ENCODE measurements around the gene ANAPC13. TPM values are rescaled to one million over a fixed set of nuclear protein-coding genes. Genes with fewer than 3 reads are reported as not detected.

ANAPC13 gene
- polyA plus RNA-seq, 1 of the 3 experiments (the other 2 are of a cell fraction): 63.5 TPM

- Histone ChIP-seq H3K9me3 (no peaks in the 10 kb centered on the region), H3K79me2 (ENCODE audit: insufficient read depth) (peaks cover 31% of the 10 kb centered on the region), H3K27ac (ENCODE audit: low read depth in 2 of 2, low read length in 1 of 2) (peak overlapping the region in 1 of 2 experiments; percentile 83; a peak in 3 of 4 replicates), H3K9ac (peak overlapping the region; percentile 51; the same call in 1 of the 2 replicates), H3K36me3 (replicated peaks in 1 of 2; ENCODE audit: control insufficient read depth in 1 of 2, insufficient read depth in 2 of 2, low read length in 1 of 2) (peaks cover 48 to 52% of the 10 kb centered on the region in 2 experiments), H2AFZ (ENCODE audit: low read depth) (no peak overlapping the region), H3K4me2 (no peak overlapping the region), H3K4me1 (ENCODE audit: control insufficient read depth in 1 of 2, insufficient read depth in 2 of 2, low read depth in 1 of 2, low read length in 1 of 2) (peaks cover 0 to 9% of the 10 kb centered on the region in 2 experiments; a peak in 3 of 4 replicates), H3K9me2 (no peaks in the 10 kb centered on the region), H3K4me3 (ENCODE audit: low read depth in 2 of 2, low read length in 1 of 2) (no peak overlapping the region), H3K27me3 (ENCODE audit: insufficient read depth) (no peaks in the 10 kb centered on the region), H4K20me1 (ENCODE audit: insufficient read depth) (no peaks in the 10 kb centered on the region), H3F3A (replicated peaks; ENCODE audit: insufficient read depth) (peaks cover 32% of the 10 kb centered on the region)
- TF ChIP-seq CHD2 (IDR thresholded peaks at IDR 0.05; ENCODE audit: low read length, partially characterized antibody): no peak
- no peak for TF ChIP-seq FOXM1 (IDR thresholded peaks at IDR 0.05; ENCODE audit: low read depth)
- no peak for TF ChIP-seq REST (IDR thresholded peaks at IDR 0.05; ENCODE audit: low read depth, low read length)
- no peak for TF ChIP-seq EZH2phosphoT487 (IDR thresholded peaks at IDR 0.05; ENCODE audit: borderline replicate concordance, low read depth)
- no peak for TF ChIP-seq SIN3A (IDR thresholded peaks at IDR 0.05; ENCODE audit: borderline replicate concordance, low read depth, low read length)
- TF ChIP-seq MAX (IDR thresholded peaks at IDR 0.05; ENCODE audit: low read depth): no peak
- no peak for TF ChIP-seq FOSL2 (IDR thresholded peaks at IDR 0.05; ENCODE audit: borderline replicate concordance, low read depth)
- TF ChIP-seq GATA2 (CRISPR knock-in tag; IDR thresholded peaks at IDR 0.05): no peak
- no peak for TF ChIP-seq RFX5 (IDR thresholded peaks at IDR 0.05; ENCODE audit: low read length)
- no peak for TF ChIP-seq POLR2AphosphoS5 (IDR thresholded peaks at IDR 0.05; ENCODE audit: low read depth, low read length)
- ChIA-PET CTCF (interaction anchor here (0.6 to 17.6 kb wide), 7 partner anchors 10 to 1164 kb away, joined by 3 to 375 read pairs (median 5); no protein-coding TSS in a partner anchor), POLR2A (interaction anchor here (0.6 kb wide), 1 partner anchor 166 kb away, joined by 3 read pairs; no protein-coding TSS in a partner anchor)
- 97% methylated on average over 6 of the region's 6 CpGs for WGBS (ENCODE audit: low lambda C conversion rate)
- no peak for DNase-seq
These were observed 8.8 kb downstream of the ANAPC13 start for GRCh38 chr3:134477002-134477401.

- Histone ChIP-seq H2AFZ (ENCODE audit: low read depth) (no peak overlapping the region), H3K79me2 (ENCODE audit: insufficient read depth) (peaks cover 24% of the 10 kb centered on the region), H3F3A (replicated peaks; ENCODE audit: insufficient read depth) (peaks cover 31% of the 10 kb centered on the region), H3K4me3 (ENCODE audit: low read depth in 2 of 2, low read length in 1 of 2) (no peak overlapping the region), H3K27ac (ENCODE audit: low read depth in 2 of 2, low read length in 1 of 2) (peak overlapping the region in 1 of 2 experiments; percentile 83; a peak in 2 of 4 replicates), H3K9me2 (no peaks in the 10 kb centered on the region), H3K9ac (0 out of 2 replicates have a peak overlapping the region, but pooled peaks have one; percentile 51), H4K20me1 (ENCODE audit: insufficient read depth) (no peaks in the 10 kb centered on the region), H3K9me3 (no peaks in the 10 kb centered on the region), H3K36me3 (replicated peaks in 1 of 2; ENCODE audit: control insufficient read depth in 1 of 2, insufficient read depth in 2 of 2, low read length in 1 of 2) (peaks cover 41 to 45% of the 10 kb centered on the region in 2 experiments), H3K27me3 (ENCODE audit: insufficient read depth) (no peaks in the 10 kb centered on the region), H3K4me2 (no peak overlapping the region), H3K4me1 (ENCODE audit: control insufficient read depth in 1 of 2, insufficient read depth in 2 of 2, low read depth in 1 of 2, low read length in 1 of 2) (peaks cover 0 to 9% of the 10 kb centered on the region in 2 experiments; a peak in 3 of 4 replicates)
- WGBS (ENCODE audit: low lambda C conversion rate): 95% methylated on average over 3 of the region's 4 CpGs
- CTCF ChIA-PET: interaction anchor here (0.7 to 17.6 kb wide), 6 partner anchors 8 to 658 kb away, joined by 3 to 375 read pairs (median 5); no protein-coding TSS in a partner anchor
- no peak for TF ChIP-seq TAF1 (IDR thresholded peaks at IDR 0.05; ENCODE audit: borderline replicate concordance, low read depth, low read length)
- TF ChIP-seq JUND (IDR thresholded peaks at IDR 0.05): no peak
- no peak for TF ChIP-seq MAX (IDR thresholded peaks at IDR 0.05; ENCODE audit: low read depth)
- TF ChIP-seq EP300 (IDR thresholded peaks at IDR 0.05; ENCODE audit: borderline replicate concordance in 1 of 2, low read depth in 1 of 2, low read length in 1 of 2): no peak
- 0 out of 2 replicates have a peak, but pooled peaks have one; percentile 14 for TF ChIP-seq POLR2AphosphoS5 (IDR thresholded peaks at IDR 0.05; ENCODE audit: low read depth, low read length)
- POLR2A ChIA-PET: no interaction called here
- no peak for DNase-seq
These were observed 9.5 kb downstream of the ANAPC13 start for GRCh38 chr3:134476306-134476705.
